Activated naive CD8-positive, alpha-beta T cell treated with anti-CD3 and anti-CD28 coated beads, Interleukin-2, amount 50 U/mL, for 16 hours (primary cell): ENCODE results near the gene SPINK8.
"Not testable (repeated sequence)": the region's sequence is repeated elsewhere in the genome, so short reads cannot be mapped to it uniquely, and the experiment has no call there.

Experiments
- DNase-seq: peaks from one replicate; pipeline ENCODE4 v3.0.0-alpha.2; 2020; ENCODE audit warnings: low read depth, low spot score

Gene SPINK8

GRCh38 chr3:48278884-48279559 lies 54.4 kb downstream of the SPINK8 start:
- DNase-seq, result no peak

GRCh38 chr3:48276911-48277641 lies 56.4 kb downstream of the SPINK8 start:
- no peak for DNase-seq

- no peak for DNase-seq
These were observed 58.0 kb downstream of the SPINK8 start for GRCh38 chr3:48275287-48276027.

- DNase-seq, result no peak
These were observed 59.0 kb downstream of the SPINK8 start for GRCh38 chr3:48274452-48274851.

GRCh38 chr3:48273594-48274211 lies 59.8 kb downstream of the SPINK8 start:
- peak; percentile 25 for DNase-seq

- no peak for DNase-seq
These were observed 61.5 kb downstream of the SPINK8 start for GRCh38 chr3:48271763-48272498.

- DNase-seq, result not testable (repeated sequence)
These were observed 62.2 kb downstream of the SPINK8 start for GRCh38 chr3:48271223-48271622.

- no peak for DNase-seq
These were observed 63.2 kb downstream of the SPINK8 start for GRCh38 chr3:48270306-48270705.

- DNase-seq, result no peak
These were observed 63.9 kb downstream of the SPINK8 start for GRCh38 chr3:48269592-48269991.

- no peak for DNase-seq
These were observed 64.4 kb downstream of the SPINK8 start for GRCh38 chr3:48268936-48269561.

- DNase-seq, result peak; percentile 78
These were observed 65.0 kb downstream of the SPINK8 start for GRCh38 chr3:48268381-48268935.

GRCh38 chr3:48267782-48268181 lies 65.7 kb downstream of the SPINK8 start:
- no peak for DNase-seq

- no peak for DNase-seq
These were observed 74.9 kb downstream of the SPINK8 start for GRCh38 chr3:48258530-48258929.
